ENCODE results near the gene C3orf20. TPM values are rescaled to one million over a fixed set of nuclear protein-coding genes. Genes with fewer than 3 reads are reported as not detected.
A peak's percentile ranks its signal among the peaks of the same experiment; 100 is the strongest.

Gene C3orf20
- total and polyA plus RNA-seq, 2 of the 13 experiments (the other 11 are each of a cell fraction or from before 2014, with no cell fraction given), result 0.03 to 0.04 TPM

- H3K27me3 ChIP-seq (ENCODE audit: control insufficient read depth in 1 of 2, insufficient read depth in 2 of 2, low read length in 2 of 2), result peaks cover 3 to 44% of the 10 kb centered on the region in 2 experiments; a peak in 4 of 5 replicates
- H3K9ac ChIP-seq (ENCODE audit: insufficient read depth, low read depth, low read length), result no peak overlapping the region
- no peak overlapping the region for H2AFZ ChIP-seq (ENCODE audit: low read length)
- H3K27ac ChIP-seq (ENCODE audit: extremely low read length, insufficient read depth, low read length), result no peak overlapping the region
- FAIRE-seq (no peak), ATAC-seq (peak; percentile 56), DNase-seq (ENCODE audit: low spot score) (no peak)
- no peaks in the 10 kb centered on the region for H4K20me1 ChIP-seq (ENCODE audit: insufficient read depth, low read length)
- no peaks in the 10 kb centered on the region for H3K36me3 ChIP-seq (replicated peaks in 1 of 2; ENCODE audit: control insufficient read depth in 1 of 2, insufficient read depth in 2 of 2, low read length in 2 of 2)
- no peak overlapping the region for H3K4me2 ChIP-seq (ENCODE audit: low read depth, low read length)
- no peak overlapping the region for H3K4me3 ChIP-seq (replicated peaks in 1 of 3; ENCODE audit: insufficient read depth in 1 of 3, low read depth in 2 of 3, low read length in 3 of 3)
- no peaks in the 10 kb centered on the region for H3K4me1 ChIP-seq (ENCODE audit: insufficient read depth, low read length)
- ChIA-PET CTCF (ENCODE audit: low intra/inter-chr PET ratio, low total read pairs) (no interaction called here), POLR2A (no interaction called here)
- in situ Hi-C loops (cut with HindIII; ENCODE audit: extremely low pct_ligation_motif_present, low pct_unique_long_range_greater_than_20kb), result no loop called here
- BruUV-seq (replicated peaks), result no TSS peak
- H3K9me3 ChIP-seq (ENCODE audit: low read length), result no peaks in the 10 kb centered on the region
- TF ChIP-seq NFE2L1 (CRISPR knock-in tag; IDR thresholded peaks at IDR 0.05; ENCODE audit: borderline replicate concordance) (no peak), ZNF546 (CRISPR knock-in tag; conservative IDR thresholded peaks at IDR 0.05) (no peak), ZNF883 (CRISPR knock-in tag; IDR thresholded peaks at IDR 0.05; ENCODE audit: not compliant biosample characterization) (no peak), CCDC6 (CRISPR knock-in tag; IDR thresholded peaks at IDR 0.05) (no peak), KLF16 (CRISPR knock-in tag; IDR thresholded peaks at IDR 0.05) (no peak), ZSCAN12 (CRISPR knock-in tag; IDR thresholded peaks at IDR 0.05) (no peak), JDP2 (CRISPR knock-in tag; IDR thresholded peaks at IDR 0.05; ENCODE audit: borderline replicate concordance) (no peak), ZNF639 (CRISPR knock-in tag; conservative IDR thresholded peaks at IDR 0.05) (no peak), PAX8 (CRISPR knock-in tag; IDR thresholded peaks at IDR 0.05; ENCODE audit: borderline replicate concordance) (no peak), RAD51 (IDR thresholded peaks at IDR 0.05; ENCODE audit: borderline replicate concordance) (no peak), ERF (CRISPR knock-in tag; IDR thresholded peaks at IDR 0.05) (no peak), ZBTB3 (CRISPR knock-in tag; IDR thresholded peaks at IDR 0.05; ENCODE audit: borderline replicate concordance, low read depth) (no peak), ZBTB21 (CRISPR knock-in tag; IDR thresholded peaks at IDR 0.05) (no peak), HBP1 (CRISPR knock-in tag; IDR thresholded peaks at IDR 0.05; ENCODE audit: low read depth) (no peak), MAFF (IDR thresholded peaks at IDR 0.05; ENCODE audit: low read depth, low read length) (no peak), MAFG (CRISPR knock-in tag; IDR thresholded peaks at IDR 0.05) (no peak), ZNF30 (CRISPR knock-in tag; IDR thresholded peaks at IDR 0.05) (no peak), ZNF747 (CRISPR knock-in tag; IDR thresholded peaks at IDR 0.05; ENCODE audit: borderline replicate concordance) (no peak), HNRNPK (IDR thresholded peaks at IDR 0.05; ENCODE audit: low read depth, low read length, poor library complexity, severe bottlenecking) (no peak)
- intact Hi-C loops (cut with micrococcal nuclease; ENCODE audit: unreplicated experiment), result no loop called here
- WGBS (ENCODE audit: low lambda C conversion rate), result 23% methylated on average over 3 of the region's 4 CpGs
- no peaks in the 10 kb centered on the region for H3K79me2 ChIP-seq (ENCODE audit: insufficient read depth, low read length)
These were observed 139.5 kb downstream of the C3orf20 start for GRCh38 chr3:14814411-14814871.

All from HepG2 (cell line).